OCI-LY7 (cell line): ENCODE measurements around the gene SMARCA2.

Experiments
- CTCF ChIP-seq: fragments of 200-600 bp; sonication (generic); conservative IDR thresholded peaks from 2 replicates; pipeline ENCODE4 v1.5.1; 2014; ENCODE audit warnings: mild to moderate bottlenecking, antibody characterized with exemption, low read length, moderate library complexity, mixed read lengths
- EZH2phosphoT487 ChIP-seq: fragments of 200-600 bp; sonication (generic); IDR thresholded peaks from 2 replicates; pipeline ENCODE4 v1.6.1; 2018; ENCODE audit warnings: low read depth, borderline replicate concordance, mild to moderate bottlenecking, mixed run types, antibody characterized with exemption, low read length, moderate library complexity, mixed read lengths

DNA sequence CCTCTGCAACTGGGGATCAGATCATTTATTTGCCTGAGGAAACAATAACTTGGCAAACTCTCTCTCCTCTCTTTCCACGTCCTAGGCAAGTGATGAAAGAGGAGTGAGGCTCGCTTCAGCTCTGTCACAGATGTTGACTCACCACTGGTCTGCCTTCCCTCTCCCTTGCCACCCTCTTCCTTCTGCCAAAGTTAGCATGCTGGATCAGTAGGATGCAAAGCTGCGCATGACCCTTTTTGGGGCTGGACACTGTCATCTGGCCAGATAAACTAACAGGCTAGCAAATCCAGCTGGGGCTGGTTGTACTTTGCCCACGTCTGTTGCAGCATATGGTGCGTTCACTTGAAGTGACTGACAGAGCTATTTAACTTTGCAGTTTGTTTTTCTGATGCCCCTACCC, 36.2 kb upstream of the SMARCA2 start:
- no peak for TF ChIP-seq CTCF
- TF ChIP-seq EZH2phosphoT487: no peak
